HAP-1 (cell line): ENCODE data around the gene CYP2F1.
A peak's percentile ranks its signal among the peaks of the same experiment; 100 is the strongest.

Experiments used
- DNase-seq, 2 experiments: peaks; one replicate each; pipeline ENCODE4 v3.0.0-alpha.2; 2016 to 2020; ENCODE audit warnings: low spot score in 2 of 2
- H3K27me3 ChIP-seq: fragments of 250-450 bp; sonication (Bioruptor Pico); 2 replicates; pipeline ENCODE4 v1.5.1; 2020; ENCODE audit warnings: low read depth, mild to moderate bottlenecking, moderate library complexity
- H3K36me3 ChIP-seq: fragments of 250-450 bp; sonication (Bioruptor Pico); replicated peaks from 2 replicates; pipeline ENCODE4 v1.5.1; 2020; ENCODE audit warnings: mild to moderate bottlenecking
- H3K4me1 ChIP-seq: fragments of 250-450 bp; sonication (Bioruptor Pico); 2 replicates; pipeline ENCODE4 v1.5.1; 2020; ENCODE audit warnings: mild to moderate bottlenecking
- H3K4me3 ChIP-seq: fragments of 250-450 bp; sonication (Bioruptor Pico); 2 replicates; pipeline ENCODE4 v1.5.1; 2020; ENCODE audit warnings: mild to moderate bottlenecking, moderate library complexity
- H3K9me3 ChIP-seq: fragments of 250-450 bp; sonication (Bioruptor Pico); 2 replicates; pipeline ENCODE4 v1.5.1; 2020; ENCODE audit warnings: mild to moderate bottlenecking, moderate library complexity
- in situ Hi-C: fragments of 300-500 bp; cut with MboI; formaldehyde crosslinking; loops from 3 replicates; pipeline ENCODE4 v1.14.3; 2020; ENCODE audit warnings: low sequenced_read_pairs, inconsistent platforms, mixed read lengths

The CYP2F1 gene

DNA sequence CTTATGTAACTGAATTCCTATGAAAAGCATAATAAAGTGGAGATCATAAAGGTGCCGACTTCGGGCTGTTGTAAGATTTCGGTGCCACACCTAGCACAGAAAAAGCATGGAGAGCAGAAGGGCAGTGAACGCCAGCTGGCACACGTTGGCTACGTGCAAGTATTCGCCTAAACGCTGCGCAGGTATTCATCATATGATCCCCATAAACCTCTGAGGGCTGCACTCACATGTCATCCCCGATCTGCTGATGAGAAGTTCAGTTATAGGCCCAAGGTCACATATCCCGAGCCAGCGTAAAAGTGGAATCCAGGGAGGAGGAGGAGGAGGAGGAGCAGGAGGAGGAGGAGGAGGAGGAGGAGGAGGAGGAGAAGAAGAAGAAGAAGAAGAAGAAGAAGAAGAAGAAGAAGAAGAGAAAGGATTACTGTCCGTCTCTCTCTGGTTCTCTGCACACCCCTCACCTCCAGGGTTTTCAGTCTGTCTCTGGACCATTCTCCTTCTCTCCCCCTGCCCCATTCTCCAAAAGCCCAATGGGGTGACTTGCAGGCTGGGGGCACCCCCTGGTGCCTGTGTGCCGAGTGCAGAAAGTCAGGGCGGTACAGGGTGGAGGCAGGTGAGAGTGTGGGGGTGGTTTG lies 60.2 kb downstream of the CYP2F1 start:
- DNase-seq, result no peak
- peaks cover 3% of the 10 kb centered on the region for H3K4me1 ChIP-seq
- no peaks in the 10 kb centered on the region for H3K36me3 ChIP-seq
- in situ Hi-C loops, result no loop called here
- no peaks in the 10 kb centered on the region for H3K27me3 ChIP-seq
- no peak overlapping the region for H3K4me3 ChIP-seq
- no peaks in the 10 kb centered on the region for H3K9me3 ChIP-seq

DNA sequence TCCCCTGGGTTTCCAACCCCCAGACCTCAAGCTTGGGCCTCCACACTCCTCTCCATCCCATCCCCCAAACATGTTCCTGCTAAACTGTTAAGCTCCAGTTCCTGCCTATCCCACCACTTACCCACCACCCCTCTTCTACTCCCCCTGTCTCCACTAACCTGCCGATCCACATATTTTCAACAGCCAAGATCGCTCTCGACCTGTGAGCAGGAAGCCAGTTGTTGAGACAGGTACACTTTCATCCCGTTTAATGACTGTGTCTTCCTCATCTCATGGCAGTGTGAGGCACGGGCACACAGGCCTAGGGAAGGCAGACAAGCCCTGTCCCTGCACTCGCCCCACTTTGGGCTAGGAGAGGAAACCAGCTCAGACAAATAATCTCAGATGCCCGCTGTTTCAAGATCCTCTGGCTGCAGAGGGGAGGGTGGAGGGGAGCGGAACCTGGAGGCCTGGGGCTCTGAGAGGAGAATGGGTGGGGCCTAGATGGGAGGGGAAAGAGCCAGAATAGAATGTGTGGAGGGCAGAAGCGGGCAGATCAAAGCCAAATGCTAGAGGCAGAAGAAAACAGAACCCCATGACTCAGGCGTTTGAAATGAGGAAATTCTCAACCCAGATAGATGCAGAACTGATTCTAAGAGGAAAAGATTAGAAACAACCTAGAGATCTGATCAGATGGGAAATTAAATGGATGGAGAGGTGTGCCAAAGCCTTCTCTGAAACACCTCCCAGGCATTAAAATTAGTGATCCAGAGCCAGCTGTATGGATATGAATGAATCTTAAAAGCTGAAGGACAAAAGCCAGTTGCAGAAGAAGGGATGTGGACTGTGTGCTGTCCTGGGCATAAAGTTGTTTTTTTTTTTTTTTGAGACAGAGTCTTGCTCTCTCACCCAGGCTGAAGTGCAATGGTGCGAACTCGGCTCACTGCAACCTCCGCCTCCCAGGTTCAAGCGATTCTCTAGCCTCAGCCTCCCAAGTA lies 61.9 kb downstream of the CYP2F1 start:
- Histone ChIP-seq H3K9me3 (no peaks in the 10 kb centered on the region), H3K4me1 (peaks cover 3% of the 10 kb centered on the region), H3K36me3 (no peaks in the 10 kb centered on the region), H3K27me3 (no peaks in the 10 kb centered on the region), H3K4me3 (no peak overlapping the region)
- in situ Hi-C loops, result no loop called here
- DNase-seq, result peak; percentile 25 to 72
